ENCODE data around the gene CTPS2. TPM values are rescaled to one million over a fixed set of nuclear protein-coding genes. Genes with fewer than 3 reads are reported as not detected.

The CTPS2 gene
- total RNA-seq, 1 donor from 2014 or later, result 12.6 TPM

GRCh38 chrX:16560173-16560572 is 152.3 kb downstream of the CTPS2 start:
- intact Hi-C loops (cut with DNase I), result no loop called here
- Histone ChIP-seq H3K27ac (no peak overlapping the region), H3K36me3 (no peaks in the 10 kb centered on the region), H3K9me3 (no peaks in the 10 kb centered on the region), H3K4me1 (no peaks in the 10 kb centered on the region), H3K27me3 (no peaks in the 10 kb centered on the region), H3K4me3 (no peak overlapping the region)
- DNase-seq (ENCODE audit: low spot score in 2 of 2), result no peak
- TF ChIP-seq CTCF (IDR thresholded peaks at IDR 0.05), result no peak

DNA sequence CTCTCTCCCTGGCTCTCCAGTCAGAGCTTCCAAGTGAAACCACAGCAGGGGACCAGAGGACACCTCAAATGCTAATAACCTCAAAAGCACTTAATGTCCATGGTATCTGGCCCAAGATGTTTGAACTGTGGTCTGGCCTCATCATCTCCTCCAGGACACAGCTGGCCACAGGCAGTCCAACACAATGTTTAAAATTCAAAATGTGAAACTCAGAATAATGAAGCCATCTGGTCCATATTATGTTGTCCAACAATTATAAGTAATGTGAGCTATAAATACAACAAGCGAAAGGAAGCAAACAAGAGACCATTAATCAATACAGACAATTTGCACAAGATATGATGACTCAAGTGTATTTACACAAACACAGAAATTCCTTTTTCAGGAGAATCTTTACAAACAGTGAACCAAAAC is 153.3 kb downstream of the CTPS2 start:
- Histone ChIP-seq H3K27ac (no peak overlapping the region), H3K4me1 (no peaks in the 10 kb centered on the region), H3K36me3 (no peaks in the 10 kb centered on the region), H3K4me3 (no peak overlapping the region), H3K9me3 (no peaks in the 10 kb centered on the region), H3K27me3 (no peaks in the 10 kb centered on the region)
- no peak for TF ChIP-seq CTCF (IDR thresholded peaks at IDR 0.05)
- intact Hi-C loops (cut with DNase I), result no loop called here
- no peak for DNase-seq (ENCODE audit: low spot score in 2 of 2)

- Histone ChIP-seq H3K36me3 (no peaks in the 10 kb centered on the region), H3K9me3 (no peaks in the 10 kb centered on the region), H3K4me3 (no peak overlapping the region), H3K4me1 (no peaks in the 10 kb centered on the region), H3K27me3 (no peaks in the 10 kb centered on the region), H3K27ac (no peak overlapping the region)
- no peak for DNase-seq (ENCODE audit: low spot score in 2 of 2)
- TF ChIP-seq CTCF (IDR thresholded peaks at IDR 0.05), result no peak
- intact Hi-C loops (cut with DNase I), result no loop called here
Measured at GRCh38 chrX:16558489-16558888, 154.0 kb downstream of the CTPS2 start.

- H3K4me1 ChIP-seq, result no peaks in the 10 kb centered on the region
- H3K4me3 ChIP-seq, result no peak overlapping the region
- no peaks in the 10 kb centered on the region for H3K9me3 ChIP-seq
- TF ChIP-seq CTCF (IDR thresholded peaks at IDR 0.05), result no peak
- H3K27me3 ChIP-seq, result no peaks in the 10 kb centered on the region
- intact Hi-C loops (cut with DNase I), result no loop called here
- H3K27ac ChIP-seq, result no peak overlapping the region
- no peak for DNase-seq (ENCODE audit: low spot score in 2 of 2)
- H3K36me3 ChIP-seq, result no peaks in the 10 kb centered on the region
Measured at GRCh38 chrX:16552546-16552945, 159.9 kb downstream of the CTPS2 start.

DNA sequence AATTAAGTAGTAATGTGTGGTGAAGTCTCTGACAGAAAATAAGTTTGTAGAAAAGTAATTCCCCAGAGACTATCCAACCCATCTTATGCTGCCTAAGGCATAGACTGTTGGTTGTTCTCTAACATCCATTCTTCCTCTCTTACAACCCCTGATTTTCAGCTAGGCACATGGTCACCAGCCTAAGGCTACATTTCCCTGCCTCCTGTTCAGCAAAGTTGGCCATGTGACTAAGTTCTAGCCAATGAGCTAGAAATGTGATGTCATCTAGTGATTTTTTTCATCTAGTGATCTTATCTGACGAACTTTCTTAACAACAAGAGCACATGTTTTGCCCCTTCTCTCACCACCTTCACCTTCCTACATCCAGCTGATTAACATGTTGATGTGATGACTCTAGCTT is 164.8 kb downstream of the CTPS2 start:
- intact Hi-C loops (cut with DNase I), result no loop called here
- Histone ChIP-seq H3K27me3 (no peaks in the 10 kb centered on the region), H3K36me3 (no peaks in the 10 kb centered on the region), H3K4me3 (no peak overlapping the region), H3K9me3 (no peaks in the 10 kb centered on the region), H3K4me1 (no peaks in the 10 kb centered on the region), H3K27ac (no peak overlapping the region)
- DNase-seq (ENCODE audit: low spot score in 2 of 2), result no peak
- TF ChIP-seq CTCF (IDR thresholded peaks at IDR 0.05), result no peak

DNA sequence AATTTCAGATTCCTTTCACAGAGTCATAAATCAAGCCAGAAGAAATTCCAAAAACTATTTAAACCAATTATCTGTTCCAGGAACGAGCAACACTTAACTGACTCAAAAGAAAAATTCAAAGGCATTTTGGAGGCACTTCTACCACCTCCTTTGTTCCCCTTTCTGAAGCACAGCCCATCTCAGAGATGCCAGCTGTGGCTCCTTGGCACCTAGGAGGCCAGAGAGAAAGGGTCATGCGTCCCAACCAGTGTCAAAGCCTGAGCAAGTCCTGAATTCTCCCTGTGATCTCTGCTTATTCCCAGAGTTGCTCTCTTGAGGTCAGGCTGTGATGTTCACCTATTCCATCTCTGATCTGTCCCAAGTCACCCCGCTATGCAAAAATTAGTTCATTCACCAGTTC is 167.5 kb downstream of the CTPS2 start:
- TF ChIP-seq CTCF (IDR thresholded peaks at IDR 0.05), result no peak
- Histone ChIP-seq H3K36me3 (no peaks in the 10 kb centered on the region), H3K27me3 (no peaks in the 10 kb centered on the region), H3K27ac (no peak overlapping the region), H3K4me1 (no peaks in the 10 kb centered on the region), H3K4me3 (no peak overlapping the region), H3K9me3 (no peaks in the 10 kb centered on the region)
- DNase-seq (ENCODE audit: low spot score in 2 of 2), result no peak
- intact Hi-C loops (cut with DNase I), result no loop called here

Measured in ascending aorta (tissue), 2 donors.